Sigmoid colon (tissue), 7 donors: ENCODE data around the gene GPRASP3. TPM values are rescaled to one million over a fixed set of nuclear protein-coding genes. Genes with fewer than 3 reads are reported as not detected.
"Not testable (repeated sequence)": the region's sequence is repeated elsewhere in the genome, so short reads cannot be mapped to it uniquely, and the experiment has no call there.

Source experiments
- DNase-seq: peaks from one replicate; pipeline ENCODE4 v3.0.0-alpha.2; 2019
- H3K27ac ChIP-seq, 4 donors: fragments of 200-600 bp; sonication (generic); one replicate each; pipeline ENCODE4 v1.5.1; 2016 to 2019; ENCODE audit warnings: mild to moderate bottlenecking in 1 of 4
- H3K27me3 ChIP-seq, 3 donors: fragments of 200-600 bp; sonication (generic); one replicate each; pipeline ENCODE4 v1.5.1; 2019; ENCODE audit warnings: mild to moderate bottlenecking in 1 of 3
- H3K36me3 ChIP-seq, 4 donors: fragments of 200-600 bp; sonication (generic); one replicate each; pipeline ENCODE4 v1.5.1; 2016 to 2019
- H3K4me1 ChIP-seq, 4 donors: fragments of 200-600 bp; sonication (generic); one replicate each; pipeline ENCODE4 v1.5.1; 2017 to 2019
- H3K4me3 ChIP-seq, 4 donors: fragments of 200-600 bp; sonication (generic); one replicate each; pipeline ENCODE4 v1.5.1; 2017 to 2019; ENCODE audit warnings: mild to moderate bottlenecking in 2 of 4, moderate library complexity in 1 of 4
- H3K9me3 ChIP-seq, 4 donors: fragments of 200-600 bp in 3 of 4; sonication (generic) in 3 of 4; one replicate each; pipeline versions ENCODE4 v1.5.1 to v1.6.1; 2013 to 2019
- CTCF ChIP-seq, 4 experiments: fragments of 450-650 bp in 3 of 4; fragments of 200-600 bp in 1 of 4; IDR thresholded peaks; one replicate each; pipeline ENCODE4 v1.5.1; 2016 to 2019; ENCODE audit warnings: antibody characterized with exemption in 4 of 4, mild to moderate bottlenecking in 3 of 4, moderate library complexity in 2 of 4
- EP300 ChIP-seq, 4 donors: sonication (generic); formaldehyde crosslinking; IDR thresholded peaks; one replicate each; pipeline ENCODE4 v1.6.1; 2017; ENCODE audit warnings: antibody characterized with exemption in 4 of 4
- POLR2A ChIP-seq, 2 donors: fragments of 450-650 bp; IDR thresholded peaks; one replicate each; pipeline ENCODE4 v1.6.1; 2016; ENCODE audit warnings: antibody characterized with exemption in 2 of 2, mild to moderate bottlenecking in 2 of 2, moderate library complexity in 2 of 2
- POLR2AphosphoS5 ChIP-seq, 4 donors: sonication (generic); formaldehyde crosslinking; IDR thresholded peaks; one replicate each; pipeline ENCODE4 v1.6.1; 2017; ENCODE audit warnings: antibody characterized with exemption in 4 of 4
- WGBS, 2 donors: extraction: QIAGEN DNeasy Blood & Tissue Kit; methylation state at CpG; one replicate each; pipeline ENCODE4 v1.1.7; 2013; 5-methylcytosine and 5-hydroxymethylcytosine counted together
- intact Hi-C: fragments of 100-400 bp; cut with DNase I; formaldehyde crosslinking; loops from one replicate; pipeline ENCODE4 v1.15.1; 2023
- polyA plus RNA-seq, 3 donors: library from polyadenylated mRNA; stranded (reverse); fragments of 200-250 nt; gene quantifications; one replicate each; pipeline ENCODE4 v1.2.3, GENCODE V29; 2013
- total RNA-seq, 4 donors: library from RNA; depleted of rRNA; stranded (reverse); fragments of >200 nt; gene quantifications; one replicate each; pipeline ENCODE4 v1.1.0, GENCODE V29; 2016
- donor health status: healthy with polysubstance abuse.
- donor health status: Bipolar disorder and iron deficiency.
- donor health status: healthy.

Gene GPRASP3
- total RNA-seq, result 1 to 10 TPM; 4.5 to 8.6 (median 7.2) TPM
- 1 to 10 TPM in 2 of 3 donors, under 1 TPM in 1; 0.60 to 1.4 (median 1.2) TPM for polyA plus RNA-seq

- Histone ChIP-seq H3K27me3 (no peaks in the 10 kb centered on the region), H3K27ac (peak within 1 kb of the TSS; percentile 57 to 75 (median 68)), H3K9me3 (no peaks in the 10 kb centered on the region), H3K4me3 (peak within 1 kb of the TSS; percentile 33 to 55 (median 50)), H3K36me3 (no peaks in the 10 kb centered on the region), H3K4me1 (peaks cover 0 to 8% (median 3%) of the 10 kb centered on the region in 4 donors)
- TF ChIP-seq EP300 (IDR thresholded peaks at IDR 0.05) (no peak), POLR2AphosphoS5 (IDR thresholded peaks at IDR 0.05) (peak; percentile 45 to 76 (median 54))
- intact Hi-C loops, result loop anchor here (10.0 kb wide), 1 partner anchor 206 kb away; the partner anchor contains the start of gene TMSB15A
- WGBS, 2 donors, result 3 to 6% methylated on average over 31 of the region's 31 CpGs
- peak; percentile 90 for DNase-seq
These were observed at the start of gene GPRASP3 for GRCh38 chrX:102720237-102721168. GPRASP3 (plus strand) TSS chrX:102720743; CDS start chrX:102748996, 28,253 bp downstream.

- no peaks in the 10 kb centered on the region for H3K36me3 ChIP-seq
- DNase-seq, result no peak
- H3K4me3 ChIP-seq, result no peak overlapping the region
- TF ChIP-seq EP300 (IDR thresholded peaks at IDR 0.05), result no peak
- TF ChIP-seq POLR2AphosphoS5 (IDR thresholded peaks at IDR 0.05), result no peak
- no peak for TF ChIP-seq POLR2A (IDR thresholded peaks at IDR 0.05)
- no peak for TF ChIP-seq CTCF (IDR thresholded peaks at IDR 0.05)
- H3K9me3 ChIP-seq, result no peaks in the 10 kb centered on the region
- no peaks in the 10 kb centered on the region for H3K4me1 ChIP-seq
- H3K27me3 ChIP-seq, result no peaks in the 10 kb centered on the region
- intact Hi-C loops, result no loop called here
- WGBS, 2 donors, result 48 to 51% methylated on average over 3 of the region's 3 CpGs
- H3K27ac ChIP-seq, result peak overlapping the region in 1 of 4 donors; percentile 31
These were observed 47.7 kb upstream of the GPRASP3 start for GRCh38 chrX:102672856-102673255.

DNA sequence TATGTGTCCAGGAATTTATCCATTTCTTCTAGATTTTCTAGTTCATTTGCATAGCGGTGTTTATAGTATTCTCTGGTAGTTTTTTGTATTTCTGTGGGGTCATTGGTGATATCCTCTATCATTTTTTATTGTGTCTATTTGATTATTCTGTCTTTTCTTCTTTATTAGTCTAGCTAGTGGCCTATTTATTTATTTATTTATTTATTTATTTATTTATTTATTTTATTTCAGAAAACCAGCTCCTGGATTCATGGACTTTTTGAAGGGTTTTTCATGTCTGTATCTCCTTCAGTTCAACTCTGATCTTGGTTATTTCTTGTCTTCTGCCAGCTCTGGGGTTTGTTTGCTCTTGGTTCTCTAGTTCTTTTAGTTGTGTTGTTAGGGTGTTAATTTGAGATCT lies 43.1 kb upstream of the GPRASP3 start:
- DNase-seq, H3K9me3 ChIP-seq, intact Hi-C loops, H3K36me3 ChIP-seq, H3K4me1 ChIP-seq, H3K27me3 ChIP-seq, H3K27ac ChIP-seq, H3K4me3 ChIP-seq: not testable (repeated sequence)
- WGBS, 2 donors, result 93 to 97% methylated on average over 1 of the region's 1 CpG

GRCh38 chrX:102684772-102685520 lies 35.6 kb upstream of the GPRASP3 start:
- H3K36me3 ChIP-seq, result no peaks in the 10 kb centered on the region
- no peak for DNase-seq
- H3K27me3 ChIP-seq, result no peaks in the 10 kb centered on the region
- 44 to 78% methylated on average over 2 of the region's 2 CpGs for WGBS, 2 donors
- H3K9me3 ChIP-seq, result peaks cover 0 to 8% (median 2%) of the 10 kb centered on the region in 4 donors
- no peak overlapping the region for H3K4me3 ChIP-seq
- H3K27ac ChIP-seq, result no peak overlapping the region
- TF ChIP-seq POLR2AphosphoS5 (IDR thresholded peaks at IDR 0.05) (no peak), EP300 (IDR thresholded peaks at IDR 0.05) (no peak), CTCF (IDR thresholded peaks at IDR 0.05) (no peak)
- intact Hi-C loops, result no loop called here
- no peaks in the 10 kb centered on the region for H3K4me1 ChIP-seq

- Histone ChIP-seq H3K4me1 (no peaks in the 10 kb centered on the region), H3K27ac (no peak overlapping the region), H3K4me3 (no peak overlapping the region), H3K9me3 (no peaks in the 10 kb centered on the region), H3K36me3 (no peaks in the 10 kb centered on the region), H3K27me3 (no peaks in the 10 kb centered on the region)
- intact Hi-C loops, result no loop called here
- DNase-seq, result no peak
- 94 to 97% methylated on average over 3 of the region's 3 CpGs for WGBS, 2 donors
- no peak for TF ChIP-seq EP300 (IDR thresholded peaks at IDR 0.05)
- TF ChIP-seq POLR2A (IDR thresholded peaks at IDR 0.05), result no peak
- TF ChIP-seq CTCF (IDR thresholded peaks at IDR 0.05), result no peak
- TF ChIP-seq POLR2AphosphoS5 (IDR thresholded peaks at IDR 0.05), result no peak
These were observed 25.8 kb upstream of the GPRASP3 start for GRCh38 chrX:102694749-102695148.
